ENCODE results near the gene PCDHGA5. TPM values are rescaled to one million over a fixed set of nuclear protein-coding genes. Genes with fewer than 3 reads are reported as not detected.
"Not testable (repeated sequence)": the region's sequence is repeated elsewhere in the genome, so short reads cannot be mapped to it uniquely, and the experiment has no call there.

The PCDHGA5 gene
- total and polyA plus RNA-seq, 4 donors, result 0.25 to 11.5 (median 4.4) TPM

GRCh38 chr5:141345327-141345726 is 18.6 kb upstream of the PCDHGA5 start:
- no peaks in the 10 kb centered on the region for H3K4me1 ChIP-seq (ENCODE audit: control insufficient read depth in 1 of 2, insufficient read depth in 2 of 2, low read length in 2 of 2)
- H3K27me3 ChIP-seq (ENCODE audit: control insufficient read depth in 1 of 2, insufficient read depth in 2 of 2, low read length in 1 of 2), result peaks cover 0 to 1% of the 10 kb centered on the region in 2 donors
- ATAC-seq (ENCODE audit: low FRiP score), result no peak
- DNase-seq, result no peak
- intact Hi-C loops (cut with DNase I), result no loop called here
- H3K4me3 ChIP-seq (ENCODE audit: low read length in 2 of 2), result no peak overlapping the region
- peaks cover 36% of the 10 kb centered on the region for H3K9me3 ChIP-seq (ENCODE audit: control insufficient read depth, low read length)
- H3K27ac ChIP-seq (ENCODE audit: low read depth in 1 of 2, low read length in 2 of 2), result no peak overlapping the region
- 26 to 33% methylated on average over 20 of the region's 20 CpGs for WGBS, 2 donors
- no peaks in the 10 kb centered on the region for H3K36me3 ChIP-seq (ENCODE audit: control insufficient read depth in 1 of 2, insufficient read depth in 2 of 2, low read length in 1 of 2)

- H3K27ac ChIP-seq (ENCODE audit: low read depth in 1 of 2, low read length in 2 of 2); DNase-seq; H3K36me3 ChIP-seq (ENCODE audit: control insufficient read depth in 1 of 2, insufficient read depth in 2 of 2, low read length in 1 of 2); H3K4me3 ChIP-seq (ENCODE audit: low read length in 2 of 2); H3K27me3 ChIP-seq (ENCODE audit: control insufficient read depth in 1 of 2, insufficient read depth in 2 of 2, low read length in 1 of 2); intact Hi-C loops (cut with DNase I); ATAC-seq (ENCODE audit: low FRiP score); H3K4me1 ChIP-seq (ENCODE audit: control insufficient read depth in 1 of 2, insufficient read depth in 2 of 2, low read length in 2 of 2): not testable (repeated sequence)
- peaks cover 33% of the 10 kb centered on the region for H3K9me3 ChIP-seq (ENCODE audit: control insufficient read depth, low read length)
- 32 to 37% methylated on average over 26 to 29 of the region's 35 CpGs for WGBS, 2 donors
Measured at GRCh38 chr5:141346017-141346416, 17.9 kb upstream of the PCDHGA5 start.

DNA sequence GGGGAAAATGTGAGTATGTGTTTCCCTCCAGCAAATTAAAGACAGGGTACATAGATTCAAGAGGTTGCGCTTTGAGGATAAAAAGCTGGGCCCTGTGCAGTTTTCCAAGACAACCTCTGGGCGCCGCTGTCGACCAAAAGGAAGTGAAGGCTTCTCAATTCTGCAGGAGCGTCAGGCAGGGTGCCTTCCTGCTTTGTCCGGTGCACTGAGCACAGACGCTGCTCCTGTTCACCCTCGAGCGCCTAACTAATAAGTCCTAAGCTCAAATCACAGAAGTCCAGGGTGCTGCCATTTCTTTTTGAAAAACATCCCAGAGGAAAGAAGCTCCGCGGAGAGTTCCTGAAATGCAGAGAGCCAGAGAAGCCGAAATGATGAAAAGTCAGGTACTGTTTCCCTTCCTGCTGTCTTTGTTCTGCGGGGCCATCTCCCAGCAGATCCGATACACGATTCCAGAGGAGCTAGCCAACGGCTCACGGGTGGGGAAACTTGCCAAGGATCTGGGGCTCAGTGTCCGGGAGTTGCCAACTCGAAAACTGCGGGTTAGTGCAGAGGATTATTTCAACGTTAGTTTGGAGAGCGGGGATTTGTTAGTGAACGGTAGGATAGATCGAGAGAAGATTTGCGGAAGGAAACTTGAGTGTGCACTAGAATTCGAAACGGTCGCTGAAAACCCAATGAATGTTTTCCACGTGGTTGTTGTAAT is 13.9 kb upstream of the PCDHGA5 start, which contains the start of gene PCDHGB1:
PCDHGB1 (plus strand) TSS at position 183 of the 703 bp plus-strand sequence; CDS start at position 345, 162 bp downstream.
- Histone ChIP-seq H3K36me3 (ENCODE audit: control insufficient read depth in 1 of 2, insufficient read depth in 2 of 2, low read length in 1 of 2) (no peaks in the 10 kb centered on the region), H3K27ac (ENCODE audit: low read depth in 1 of 2, low read length in 2 of 2) (no peak within 1 kb of the TSS), H3K9me3 (ENCODE audit: control insufficient read depth, low read length) (peaks cover 34% of the 10 kb centered on the region), H3K4me1 (ENCODE audit: control insufficient read depth in 1 of 2, insufficient read depth in 2 of 2, low read length in 2 of 2) (no peaks in the 10 kb centered on the region), H3K27me3 (ENCODE audit: control insufficient read depth in 1 of 2, insufficient read depth in 2 of 2, low read length in 1 of 2) (no peaks in the 10 kb centered on the region), H3K4me3 (ENCODE audit: low read length in 2 of 2) (no peak within 1 kb of the TSS)
- intact Hi-C loops (cut with DNase I), result loop anchor here in 1 of 2 donors (10.0 kb wide), 1 partner anchor 115 kb away; no protein-coding TSS in a partner anchor
- 21 to 23% methylated on average over 29 of the region's 29 CpGs for WGBS, 2 donors
- DNase-seq, result peak in 1 of 2 donors; percentile 62
- no peak for ATAC-seq (ENCODE audit: low FRiP score)

DNA sequence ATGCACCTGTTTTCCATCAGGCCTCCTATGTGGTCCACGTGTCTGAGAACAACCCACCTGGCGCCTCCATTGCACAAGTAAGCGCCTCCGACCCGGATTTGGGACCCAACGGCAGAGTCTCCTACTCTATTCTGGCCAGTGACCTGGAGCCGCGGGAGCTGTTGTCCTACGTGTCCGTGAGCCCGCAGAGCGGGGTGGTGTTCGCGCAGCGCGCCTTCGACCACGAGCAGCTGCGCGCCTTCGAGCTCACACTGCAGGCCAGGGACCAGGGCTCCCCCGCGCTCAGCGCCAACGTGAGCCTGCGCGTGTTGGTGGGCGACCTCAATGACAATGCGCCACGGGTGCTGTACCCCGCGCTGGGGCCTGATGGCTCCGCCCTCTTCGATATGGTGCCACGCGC is 12.4 kb upstream of the PCDHGA5 start:
- intact Hi-C loops (cut with DNase I), result loop anchor here in 1 of 2 donors (10.0 kb wide), 1 partner anchor 117 kb away; no protein-coding TSS in a partner anchor
- H3K9me3 ChIP-seq (ENCODE audit: control insufficient read depth, low read length), result peaks cover 35% of the 10 kb centered on the region
- no peaks in the 10 kb centered on the region for H3K4me1 ChIP-seq (ENCODE audit: control insufficient read depth in 1 of 2, insufficient read depth in 2 of 2, low read length in 2 of 2)
- H3K36me3 ChIP-seq (ENCODE audit: control insufficient read depth in 1 of 2, insufficient read depth in 2 of 2, low read length in 1 of 2), result no peaks in the 10 kb centered on the region
- 28 to 29% methylated on average over 27 to 36 of the region's 36 CpGs for WGBS, 2 donors
- H3K4me3 ChIP-seq (ENCODE audit: low read length in 2 of 2), result peak overlapping the region in 1 of 2 donors; percentile 38
- peak in 1 of 2 donors; percentile 44 for DNase-seq
- H3K27ac ChIP-seq (ENCODE audit: low read depth in 1 of 2, low read length in 2 of 2), result no peak overlapping the region
- H3K27me3 ChIP-seq (ENCODE audit: control insufficient read depth in 1 of 2, insufficient read depth in 2 of 2, low read length in 1 of 2), result no peaks in the 10 kb centered on the region
- no peak for ATAC-seq (ENCODE audit: low FRiP score)

DNA sequence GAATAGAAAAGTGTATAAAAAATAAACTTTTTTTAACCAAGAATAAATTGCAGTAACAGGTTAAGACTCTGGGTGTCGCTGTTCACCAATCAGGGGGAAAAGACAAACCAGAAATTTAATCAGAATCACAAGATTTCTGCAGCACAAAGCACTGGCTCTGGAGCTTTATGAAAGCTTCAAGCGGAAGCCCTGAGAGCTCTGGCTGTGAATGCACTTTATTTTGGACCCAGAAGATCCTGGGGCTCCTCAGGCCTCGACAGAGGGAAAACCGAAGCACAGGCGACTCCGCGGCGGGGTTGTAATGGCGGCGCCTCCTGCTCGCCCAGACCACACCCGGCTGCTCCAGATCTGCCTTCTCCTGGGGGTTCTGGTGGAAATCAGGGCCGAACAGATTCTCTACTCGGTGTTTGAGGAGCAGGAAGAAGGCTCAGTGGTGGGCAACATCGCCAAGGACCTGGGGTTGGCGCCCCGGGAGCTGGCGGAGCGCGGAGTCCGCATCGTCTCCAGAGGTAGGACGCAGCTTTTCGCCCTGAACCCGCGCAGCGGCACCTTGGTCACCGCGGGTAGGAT is 9.0 kb upstream of the PCDHGA5 start, which contains the start of gene PCDHGA4:
PCDHGA4 (plus strand) TSS at position 122 of the 570 bp plus-strand sequence; CDS start at position 209, 87 bp downstream.
- WGBS, 2 donors, result 7 to 15% methylated on average over 29 of the region's 29 CpGs
- Histone ChIP-seq H3K4me3 (ENCODE audit: low read length in 2 of 2) (no peak within 1 kb of the TSS), H3K4me1 (ENCODE audit: control insufficient read depth in 1 of 2, insufficient read depth in 2 of 2, low read length in 2 of 2) (no peaks in the 10 kb centered on the region), H3K9me3 (ENCODE audit: control insufficient read depth, low read length) (peaks cover 40% of the 10 kb centered on the region), H3K27ac (ENCODE audit: low read depth in 1 of 2, low read length in 2 of 2) (no peak within 1 kb of the TSS), H3K36me3 (ENCODE audit: control insufficient read depth in 1 of 2, insufficient read depth in 2 of 2, low read length in 1 of 2) (no peaks in the 10 kb centered on the region), H3K27me3 (ENCODE audit: control insufficient read depth in 1 of 2, insufficient read depth in 2 of 2, low read length in 1 of 2) (no peaks in the 10 kb centered on the region)
- intact Hi-C loops (cut with DNase I), result loop anchor here in 1 of 2 donors (10.0 kb wide), 1 partner anchor 120 kb away; no protein-coding TSS in a partner anchor
- ATAC-seq (ENCODE audit: low FRiP score) (no peak), DNase-seq (peak in 1 of 2 donors; percentile 59)

DNA sequence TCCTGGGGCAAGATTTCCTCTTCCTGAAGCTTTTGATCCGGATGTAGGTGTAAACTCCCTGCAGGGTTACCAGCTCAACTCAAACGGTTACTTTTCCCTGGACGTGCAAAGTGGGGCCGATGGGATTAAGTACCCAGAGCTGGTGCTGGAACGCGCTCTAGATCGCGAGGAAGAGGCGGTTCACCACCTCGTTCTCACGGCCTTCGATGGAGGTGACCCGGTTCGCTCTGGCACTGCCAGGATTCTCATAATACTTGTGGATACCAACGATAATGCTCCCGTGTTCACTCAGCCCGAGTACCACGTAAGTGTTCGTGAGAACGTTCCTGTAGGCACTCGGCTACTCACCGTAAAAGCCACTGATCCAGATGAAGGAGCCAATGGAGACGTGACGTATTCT is 8.3 kb upstream of the PCDHGA5 start:
- H3K4me3 ChIP-seq (ENCODE audit: low read length in 2 of 2), result no peak overlapping the region
- no peak overlapping the region for H3K27ac ChIP-seq (ENCODE audit: low read depth in 1 of 2, low read length in 2 of 2)
- intact Hi-C loops (cut with DNase I), result loop anchor here in 1 of 2 donors (10.0 kb wide), 1 partner anchor 121 kb away; no protein-coding TSS in a partner anchor
- WGBS, 2 donors, result 45 to 46% methylated on average over 24 of the region's 24 CpGs
- no peak for ATAC-seq (ENCODE audit: low FRiP score)
- H3K36me3 ChIP-seq (ENCODE audit: control insufficient read depth in 1 of 2, insufficient read depth in 2 of 2, low read length in 1 of 2), result no peaks in the 10 kb centered on the region
- no peaks in the 10 kb centered on the region for H3K4me1 ChIP-seq (ENCODE audit: control insufficient read depth in 1 of 2, insufficient read depth in 2 of 2, low read length in 2 of 2)
- H3K9me3 ChIP-seq (ENCODE audit: control insufficient read depth, low read length), result peaks cover 41% of the 10 kb centered on the region
- H3K27me3 ChIP-seq (ENCODE audit: control insufficient read depth in 1 of 2, insufficient read depth in 2 of 2, low read length in 1 of 2), result no peaks in the 10 kb centered on the region
- peak in 1 of 2 donors; percentile 46 for DNase-seq

- DNase-seq (no peak), ATAC-seq (ENCODE audit: low FRiP score) (no peak)
- H3K4me3 ChIP-seq (ENCODE audit: low read length in 2 of 2), result no peak overlapping the region
- 66 to 68% methylated on average over 5 of the region's 5 CpGs for WGBS, 2 donors
- H3K36me3 ChIP-seq (ENCODE audit: control insufficient read depth in 1 of 2, insufficient read depth in 2 of 2, low read length in 1 of 2), result no peaks in the 10 kb centered on the region
- peaks cover 38% of the 10 kb centered on the region for H3K9me3 ChIP-seq (ENCODE audit: control insufficient read depth, low read length)
- no peaks in the 10 kb centered on the region for H3K4me1 ChIP-seq (ENCODE audit: control insufficient read depth in 1 of 2, insufficient read depth in 2 of 2, low read length in 2 of 2)
- H3K27me3 ChIP-seq (ENCODE audit: control insufficient read depth in 1 of 2, insufficient read depth in 2 of 2, low read length in 1 of 2), result no peaks in the 10 kb centered on the region
- intact Hi-C loops (cut with DNase I), result loop anchor here in 1 of 2 donors (10.0 kb wide), 1 partner anchor 121 kb away; no protein-coding TSS in a partner anchor
- H3K27ac ChIP-seq (ENCODE audit: low read depth in 1 of 2, low read length in 2 of 2), result no peak overlapping the region
Measured at GRCh38 chr5:141356133-141356532, 7.8 kb upstream of the PCDHGA5 start.

GRCh38 chr5:141356950-141357349 is 7.0 kb upstream of the PCDHGA5 start:
- H3K9me3 ChIP-seq (ENCODE audit: control insufficient read depth, low read length), result peaks cover 37% of the 10 kb centered on the region
- no peak for ATAC-seq (ENCODE audit: low FRiP score)
- no peaks in the 10 kb centered on the region for H3K36me3 ChIP-seq (ENCODE audit: control insufficient read depth in 1 of 2, insufficient read depth in 2 of 2, low read length in 1 of 2)
- DNase-seq, result no peak
- WGBS, 2 donors, result 41 to 45% methylated on average over 19 of the region's 19 CpGs
- H3K4me1 ChIP-seq (ENCODE audit: control insufficient read depth in 1 of 2, insufficient read depth in 2 of 2, low read length in 2 of 2), result no peaks in the 10 kb centered on the region
- H3K4me3 ChIP-seq (ENCODE audit: low read length in 2 of 2), result no peak overlapping the region
- no peak overlapping the region for H3K27ac ChIP-seq (ENCODE audit: low read depth in 1 of 2, low read length in 2 of 2)
- no peaks in the 10 kb centered on the region for H3K27me3 ChIP-seq (ENCODE audit: control insufficient read depth in 1 of 2, insufficient read depth in 2 of 2, low read length in 1 of 2)
- intact Hi-C loops (cut with DNase I), result loop anchor here in 1 of 2 donors (10.0 kb wide), 1 partner anchor 122 kb away; no protein-coding TSS in a partner anchor

All from aorta (tissue), 5 donors.